Left cardiac atrium (tissue), 4 donors: ENCODE data around the gene RFC1. TPM values are rescaled to one million over a fixed set of nuclear protein-coding genes. Genes with fewer than 3 reads are reported as not detected.

Experiments
- ATAC-seq, 2 donors: fragments of 200-7000 bp; cut with Tn5 transposase; one replicate each; pipeline ENCODE4 v1.9.1; 2020; ENCODE audit warnings: mild to moderate bottlenecking in 2 of 2, moderate library complexity in 2 of 2
- DNase-seq: peaks from one replicate; pipeline ENCODE4 v3.0.0-alpha.2; 2020
- intact Hi-C, 2 donors: fragments of 100-400 bp; cut with DNase I; formaldehyde crosslinking; loops; one replicate each; pipeline versions ENCODE4 v1.14.1 to v1.15.1; 2022 to 2023
- microRNA-seq, 2 donors: library from miRNA; unstranded; fragments of <30 nt; microRNA quantifications; one replicate each; pipeline ENCODE4 v1.2.0, GENCODE V29; 2020
- total RNA-seq, 2 donors: library from RNA; stranded (reverse); fragmentation: NEBNext Ultra II Directional; extraction: Animal tissue kit (Norgen Biotek cat#: 25700); gene quantifications; one replicate each; pipeline ENCODE4 v1.2.1, GENCODE V29; 2021
- donor health status: DM: no; HTN: yes; CAD: no.
- donor health status: DM: no; HTN: yes; CAD: no; lungs with severe emphysema.
- donor health status: DM: yes; HTN: yes; CAD: no.
- donor health status: Dilated cardiomyopathy.

Gene RFC1
- total RNA-seq, 2 donors from 2014 or later, result 25.8 to 26.3 TPM

DNA sequence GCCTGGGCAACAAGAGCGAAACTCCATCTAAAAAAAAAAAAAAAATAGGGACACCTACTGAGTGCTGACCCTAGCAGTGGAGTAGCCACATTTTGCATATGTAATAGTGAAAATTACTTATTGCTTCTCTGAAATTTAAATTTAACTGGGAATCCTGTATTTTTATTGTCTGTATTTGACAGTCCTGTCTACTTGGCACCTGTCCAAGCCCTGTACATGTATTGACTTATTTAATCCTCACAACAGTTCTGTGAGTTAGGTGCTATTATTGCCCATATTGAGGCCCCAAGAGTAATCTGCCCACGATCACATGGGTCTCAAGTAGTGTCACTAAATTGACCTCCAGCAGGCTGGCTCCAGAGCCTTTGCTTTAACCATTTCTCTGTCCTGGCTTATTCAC, 102.3 kb downstream of the RFC1 start:
- intact Hi-C loops, result no loop called here
- ATAC-seq (no peak), DNase-seq (no peak)

DNA sequence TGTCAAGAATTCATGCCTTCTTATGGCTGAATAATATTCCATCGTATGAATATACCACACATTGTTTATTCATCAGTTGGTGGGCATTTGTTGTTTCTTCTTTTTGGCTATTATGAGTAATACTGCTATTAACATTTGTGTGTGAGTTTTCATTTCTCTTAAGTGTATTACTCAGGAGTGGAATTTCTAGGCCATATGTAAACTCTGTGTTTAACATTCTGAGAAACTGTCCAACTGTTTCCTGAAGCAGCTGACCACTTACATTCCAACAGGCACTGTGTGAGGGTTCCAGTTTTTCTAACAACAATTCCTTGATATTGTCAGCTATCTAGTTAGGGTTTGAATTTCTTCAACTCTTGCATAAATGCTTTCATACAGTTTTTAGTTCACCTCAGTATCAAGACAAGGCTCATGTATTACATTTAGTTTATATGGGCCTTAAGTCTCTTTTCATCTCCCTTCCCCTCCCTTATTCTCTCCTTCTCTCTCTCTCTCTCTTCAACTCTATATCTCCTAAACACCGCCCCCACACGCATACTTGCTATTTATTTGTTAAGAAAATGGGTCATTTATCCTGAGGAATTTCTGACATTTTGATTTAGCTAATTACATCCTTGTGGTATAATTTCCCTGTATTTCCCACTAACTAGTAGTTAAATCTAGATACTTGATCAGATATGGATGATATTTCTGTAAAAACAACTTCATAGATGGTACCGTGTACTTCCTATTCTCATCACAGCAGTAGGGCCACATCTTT, 106.4 kb downstream of the RFC1 start:
- DNase-seq (no peak), ATAC-seq (no peak)
- intact Hi-C loops, result no loop called here

DNA sequence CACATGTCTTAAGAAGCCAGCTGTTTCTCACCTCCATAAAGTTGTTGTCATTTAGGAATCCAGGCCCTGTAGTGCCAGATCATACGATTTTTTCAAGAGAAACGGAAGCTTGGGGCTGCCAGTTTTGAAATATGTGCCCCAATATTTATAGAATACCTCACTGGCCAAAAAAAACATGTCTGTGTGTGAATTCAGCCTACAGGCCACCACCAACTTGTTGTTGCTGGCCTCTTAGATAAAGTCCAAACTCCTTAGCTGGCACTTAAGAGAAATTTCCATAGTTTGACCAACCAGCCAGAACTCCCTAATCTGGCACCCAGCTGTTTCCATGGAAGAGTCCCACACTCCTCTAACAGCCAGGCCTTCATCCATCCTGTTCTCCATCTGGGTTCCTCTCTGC, 109.7 kb downstream of the RFC1 start:
- no peak for DNase-seq
- ATAC-seq, result no peak
- intact Hi-C loops, result no loop called here

DNA sequence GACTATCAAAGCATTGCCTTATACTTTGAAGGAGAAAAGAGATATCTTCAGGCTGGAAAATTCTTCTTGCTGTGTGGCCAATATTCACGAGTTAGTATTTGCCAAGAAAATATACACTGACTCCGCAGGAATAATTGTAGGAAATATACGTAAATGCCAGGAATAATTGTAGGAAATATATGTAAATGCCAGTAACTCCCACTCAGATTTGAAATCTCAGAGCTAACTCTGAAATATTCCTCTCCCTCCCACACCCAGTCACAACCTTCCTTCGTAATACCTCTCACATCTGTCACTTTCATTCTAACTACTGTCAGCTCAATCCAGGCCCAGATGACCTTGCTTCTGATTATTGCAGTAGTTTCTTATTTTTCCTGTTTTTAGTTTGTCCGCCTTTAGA, 110.3 kb downstream of the RFC1 start:
- DNase-seq (no peak), ATAC-seq (no peak)
- intact Hi-C loops, result no loop called here

DNA sequence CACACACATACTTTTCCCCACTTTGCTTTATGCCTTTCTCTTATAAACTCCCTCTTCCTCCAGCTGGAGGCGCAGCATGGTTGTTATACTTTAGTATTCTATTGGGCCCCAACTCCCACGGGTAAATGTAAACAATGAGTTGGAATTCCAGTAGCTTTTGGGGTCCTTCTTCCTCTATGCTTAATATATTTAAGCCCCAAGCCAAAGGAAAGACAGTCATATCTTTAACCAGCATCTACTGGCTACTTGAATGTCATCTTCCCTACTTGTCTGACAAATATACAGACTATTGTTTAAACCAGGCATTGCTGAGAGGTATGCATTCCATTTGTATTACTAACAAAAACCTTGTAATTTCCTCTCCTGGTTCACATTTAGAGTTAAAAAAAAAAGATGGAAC, 110.9 kb downstream of the RFC1 start:
- DNase-seq, result no peak
- intact Hi-C loops, result no loop called here
- no peak for ATAC-seq

DNA sequence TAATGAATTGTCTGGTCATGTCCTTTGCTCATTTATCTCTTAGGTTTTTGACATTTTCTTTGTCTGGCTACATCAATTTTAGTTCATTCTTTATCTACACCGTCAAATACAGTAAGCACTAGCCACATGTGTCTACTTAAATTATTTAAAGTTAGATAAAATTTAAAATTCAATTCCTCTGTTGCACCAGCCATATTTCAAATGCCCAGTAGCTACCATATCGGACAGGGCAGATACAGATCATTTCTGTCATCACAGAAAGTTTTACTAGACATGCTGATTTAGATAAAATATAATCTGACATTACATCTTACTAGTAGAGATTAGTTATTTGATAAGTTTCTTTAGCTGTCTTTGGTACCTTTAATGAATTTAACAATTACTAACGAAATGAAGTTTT, 122.7 kb downstream of the RFC1 start:
- ATAC-seq, result no peak
- intact Hi-C loops, result no loop called here

More for the DNA sequence above, 122.7 kb downstream of the RFC1 start:
- no peak for DNase-seq

Small RNA genes lying within 50 kb of the gene (microRNA-seq; reads per million reads assigned to microRNA genes)
- 0 reads per million in 2 donors for gene MIR5591

Other genes with a start within 250 kb of the RFC1 start
- gene WDR19, start 183.8 kb downstream of the RFC1 start, total RNA-seq, result 10 to 100 TPM; 11.1 to 11.6 TPM
- gene KLB, start 40.6 kb upstream of the RFC1 start, total RNA-seq, result 1 to 10 TPM; 1.7 to 5.0 TPM
- 1,000 to 10,000 TPM; 1,080 to 1,082 TPM for gene RPL9, start 92.6 kb upstream of the RFC1 start, total RNA-seq
- gene LIAS, start 92.7 kb upstream of the RFC1 start, total RNA-seq, result 10 to 100 TPM; 16.7 to 24.1 TPM
- gene UGDH, start 161.1 kb upstream of the RFC1 start, total RNA-seq, result 10 to 100 TPM; 28.7 to 40.6 TPM